PC-3 (cell line): ENCODE results near the gene TMEM94.

Experiments used
- EZH2 ChIP-seq: fragments of 300-600 bp; sonication (generic); IDR thresholded peaks from one replicate; pipeline ENCODE4 v1.6.1; 2017; ENCODE audit warnings: antibody characterized with exemption, mild to moderate bottlenecking, low read length; ENCODE audit not compliant: unreplicated experiment
- EZH2phosphoT487 ChIP-seq: fragments of 300-600 bp; sonication (generic); IDR thresholded peaks from 2 replicates; pipeline ENCODE4 v1.6.1; 2018; ENCODE audit warnings: mild to moderate bottlenecking, antibody characterized with exemption, low read length, borderline replicate concordance
- TF ChIP-seq, protein P1 (sequence below): fragments of 300-600 bp; sonication (generic); conservative IDR thresholded peaks from 2 replicates; pipeline ENCODE4 v1.5.1; 2017; ENCODE audit warnings: antibody characterized with exemption, low read depth, mild to moderate bottlenecking, low read length

DNA sequence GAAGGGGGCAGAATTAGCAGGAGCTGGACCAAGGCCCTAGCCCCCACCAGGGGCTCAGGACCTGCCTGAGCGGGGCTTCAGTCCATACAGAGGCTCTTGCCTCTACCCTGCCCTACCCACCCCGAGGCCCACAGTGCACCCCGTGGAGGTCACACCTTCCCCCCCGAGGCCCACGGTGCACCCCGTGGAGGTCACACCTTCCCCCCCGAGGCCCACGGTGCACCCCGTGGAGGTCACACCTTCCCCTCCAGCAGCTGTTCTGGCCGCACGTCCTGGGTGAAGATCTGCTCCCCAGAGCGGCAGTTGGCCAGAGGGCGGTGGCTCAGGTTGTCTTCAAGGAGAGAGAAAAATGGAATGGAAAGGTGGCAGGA is 47.5 kb downstream of the TMEM94 start:
- TF ChIP-seq EZH2 = no peak
- TF ChIP-seq, protein P1, sequence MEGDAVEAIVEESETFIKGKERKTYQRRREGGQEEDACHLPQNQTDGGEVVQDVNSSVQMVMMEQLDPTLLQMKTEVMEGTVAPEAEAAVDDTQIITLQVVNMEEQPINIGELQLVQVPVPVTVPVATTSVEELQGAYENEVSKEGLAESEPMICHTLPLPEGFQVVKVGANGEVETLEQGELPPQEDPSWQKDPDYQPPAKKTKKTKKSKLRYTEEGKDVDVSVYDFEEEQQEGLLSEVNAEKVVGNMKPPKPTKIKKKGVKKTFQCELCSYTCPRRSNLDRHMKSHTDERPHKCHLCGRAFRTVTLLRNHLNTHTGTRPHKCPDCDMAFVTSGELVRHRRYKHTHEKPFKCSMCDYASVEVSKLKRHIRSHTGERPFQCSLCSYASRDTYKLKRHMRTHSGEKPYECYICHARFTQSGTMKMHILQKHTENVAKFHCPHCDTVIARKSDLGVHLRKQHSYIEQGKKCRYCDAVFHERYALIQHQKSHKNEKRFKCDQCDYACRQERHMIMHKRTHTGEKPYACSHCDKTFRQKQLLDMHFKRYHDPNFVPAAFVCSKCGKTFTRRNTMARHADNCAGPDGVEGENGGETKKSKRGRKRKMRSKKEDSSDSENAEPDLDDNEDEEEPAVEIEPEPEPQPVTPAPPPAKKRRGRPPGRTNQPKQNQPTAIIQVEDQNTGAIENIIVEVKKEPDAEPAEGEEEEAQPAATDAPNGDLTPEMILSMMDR = no peak
- TF ChIP-seq EZH2phosphoT487 = no peak
